Ovary (tissue), 9 donors: Measurements from ENCODE around the gene PHB1. TPM values are rescaled to one million over a fixed set of nuclear protein-coding genes. Genes with fewer than 3 reads are reported as not detected.

Source experiments
- DNase-seq, 5 donors: peaks; one replicate each; pipeline ENCODE4 v3.0.0-alpha.2; 2019 to 2020
- H3K27ac ChIP-seq, 2 donors: fragments of 200-600 bp; one replicate each; pipeline versions ENCODE4 v1.5.1 to v1.8.0; 2019 to 2022
- H3K27me3 ChIP-seq: fragments of 200-600 bp; one replicate; pipeline ENCODE4 v1.8.0; 2022
- H3K36me3 ChIP-seq: fragments of 200-600 bp; sonication (generic); one replicate; pipeline ENCODE4 v1.5.1; 2019
- H3K4me1 ChIP-seq: one replicate; pipeline ENCODE4 v1.8.1; 2013; ENCODE audit warnings: mild to moderate bottlenecking, moderate library complexity; ENCODE audit not compliant: insufficient read depth
- H3K4me3 ChIP-seq: fragments of 200-600 bp; sonication (generic); one replicate; pipeline ENCODE4 v1.5.1; 2017
- H3K9me3 ChIP-seq, 2 donors: fragments of 200-600 bp in 1 of 2; sonication (generic) in 1 of 2; one replicate each; pipeline versions ENCODE4 v1.5.1 to v1.8.1; 2013 to 2019; ENCODE audit warnings: mild to moderate bottlenecking in 1 of 2, moderate library complexity in 1 of 2
- EP300 ChIP-seq: sonication (generic); formaldehyde crosslinking; IDR thresholded peaks from one replicate; pipeline ENCODE4 v1.6.1; 2017; ENCODE audit warnings: antibody characterized with exemption
- POLR2A ChIP-seq: fragments of 450-650 bp; IDR thresholded peaks from one replicate; pipeline ENCODE4 v1.6.1; 2017; ENCODE audit warnings: antibody characterized with exemption, mild to moderate bottlenecking, moderate library complexity
- WGBS, 3 donors: extraction: QIAGEN DNeasy Blood & Tissue Kit in 1 of 3; methylation state at CpG; one replicate each; pipeline versions ENCODE4 v1.1.5 to v1.1.7; 2013 to 2017; 5-methylcytosine and 5-hydroxymethylcytosine counted together
- intact Hi-C, 4 donors: fragments of 100-400 bp; cut with DNase I; formaldehyde crosslinking; loops; one replicate each; pipeline versions ENCODE4 v1.11.0 to v1.15.1; 2022 to 2023
- polyA plus RNA-seq, 2 donors: library from polyadenylated mRNA; stranded (reverse); fragments of 200-250 nt in 1 of 2; fragments of 350-450 nt in 1 of 2; fragmentation: Illumina TruSeq in 1 of 2; extraction: RNeasy Lipid Tissue Mini Kit (QIAGEN cat#74804) in 1 of 2; gene quantifications; one replicate each; pipeline ENCODE4 v1.2.3, GENCODE V29; 2013 to 2014
- total RNA-seq, 7 donors: library from RNA; depleted of rRNA in 2 of 7; stranded (reverse); fragments of >200 nt in 2 of 7; fragmentation: NEBNext Ultra II Directional in 3 of 7; extraction: Animal tissue kit (Norgen Biotek cat#: 25700) in 3 of 7; gene quantifications; one replicate each; pipeline versions ENCODE4 v1.1.0 to v1.2.4, GENCODE V29; 2016 to 2023
- TF ChIP-seq, protein P1 (sequence below), 3 donors: fragments of 450-650 bp in 2 of 3; fragments of 200-600 bp in 1 of 3; IDR thresholded peaks; one replicate each; pipeline versions ENCODE4 v1.5.1 to v1.8.0; 2016 to 2022; ENCODE audit warnings: antibody characterized with exemption in 3 of 3, mild to moderate bottlenecking in 1 of 3
- donor health status: DM: no; HTN: no; CAD: no; lungs with moderate emphysema.
- donor health status: DM: no; HTN: no; CAD: no.
- donor health status: Bipolar disorder and iron deficiency.
- donor health status: DM: yes; HTN: yes; CAD: no.
- donor health status: DM: no; HTN: no; CAD: no.
- donor health status: DM: yes; HTN: yes; CAD: no.

The PHB1 gene
- total and polyA plus RNA-seq, 9 donors, result 46.0 to 148 (median 106) TPM

GRCh38 chr17:49459401-49459984, 44.8 kb upstream of the PHB1 start:
- no peak for DNase-seq
- TF ChIP-seq, protein P1, sequence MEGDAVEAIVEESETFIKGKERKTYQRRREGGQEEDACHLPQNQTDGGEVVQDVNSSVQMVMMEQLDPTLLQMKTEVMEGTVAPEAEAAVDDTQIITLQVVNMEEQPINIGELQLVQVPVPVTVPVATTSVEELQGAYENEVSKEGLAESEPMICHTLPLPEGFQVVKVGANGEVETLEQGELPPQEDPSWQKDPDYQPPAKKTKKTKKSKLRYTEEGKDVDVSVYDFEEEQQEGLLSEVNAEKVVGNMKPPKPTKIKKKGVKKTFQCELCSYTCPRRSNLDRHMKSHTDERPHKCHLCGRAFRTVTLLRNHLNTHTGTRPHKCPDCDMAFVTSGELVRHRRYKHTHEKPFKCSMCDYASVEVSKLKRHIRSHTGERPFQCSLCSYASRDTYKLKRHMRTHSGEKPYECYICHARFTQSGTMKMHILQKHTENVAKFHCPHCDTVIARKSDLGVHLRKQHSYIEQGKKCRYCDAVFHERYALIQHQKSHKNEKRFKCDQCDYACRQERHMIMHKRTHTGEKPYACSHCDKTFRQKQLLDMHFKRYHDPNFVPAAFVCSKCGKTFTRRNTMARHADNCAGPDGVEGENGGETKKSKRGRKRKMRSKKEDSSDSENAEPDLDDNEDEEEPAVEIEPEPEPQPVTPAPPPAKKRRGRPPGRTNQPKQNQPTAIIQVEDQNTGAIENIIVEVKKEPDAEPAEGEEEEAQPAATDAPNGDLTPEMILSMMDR (IDR thresholded peaks at IDR 0.05), result no peak
- TF ChIP-seq EP300 (no peak), POLR2A (no peak)
- Histone ChIP-seq H3K27ac (no peak overlapping the region), H3K36me3 (no peaks in the 10 kb centered on the region), H3K4me3 (no peak overlapping the region), H3K4me1 (no peaks in the 10 kb centered on the region), H3K9me3 (no peaks in the 10 kb centered on the region), H3K27me3 (no peaks in the 10 kb centered on the region)
- WGBS, 3 donors, result 59 to 73% (median 65%) methylated on average over 7 of the region's 7 CpGs
- intact Hi-C loops, result no loop called here

DNA sequence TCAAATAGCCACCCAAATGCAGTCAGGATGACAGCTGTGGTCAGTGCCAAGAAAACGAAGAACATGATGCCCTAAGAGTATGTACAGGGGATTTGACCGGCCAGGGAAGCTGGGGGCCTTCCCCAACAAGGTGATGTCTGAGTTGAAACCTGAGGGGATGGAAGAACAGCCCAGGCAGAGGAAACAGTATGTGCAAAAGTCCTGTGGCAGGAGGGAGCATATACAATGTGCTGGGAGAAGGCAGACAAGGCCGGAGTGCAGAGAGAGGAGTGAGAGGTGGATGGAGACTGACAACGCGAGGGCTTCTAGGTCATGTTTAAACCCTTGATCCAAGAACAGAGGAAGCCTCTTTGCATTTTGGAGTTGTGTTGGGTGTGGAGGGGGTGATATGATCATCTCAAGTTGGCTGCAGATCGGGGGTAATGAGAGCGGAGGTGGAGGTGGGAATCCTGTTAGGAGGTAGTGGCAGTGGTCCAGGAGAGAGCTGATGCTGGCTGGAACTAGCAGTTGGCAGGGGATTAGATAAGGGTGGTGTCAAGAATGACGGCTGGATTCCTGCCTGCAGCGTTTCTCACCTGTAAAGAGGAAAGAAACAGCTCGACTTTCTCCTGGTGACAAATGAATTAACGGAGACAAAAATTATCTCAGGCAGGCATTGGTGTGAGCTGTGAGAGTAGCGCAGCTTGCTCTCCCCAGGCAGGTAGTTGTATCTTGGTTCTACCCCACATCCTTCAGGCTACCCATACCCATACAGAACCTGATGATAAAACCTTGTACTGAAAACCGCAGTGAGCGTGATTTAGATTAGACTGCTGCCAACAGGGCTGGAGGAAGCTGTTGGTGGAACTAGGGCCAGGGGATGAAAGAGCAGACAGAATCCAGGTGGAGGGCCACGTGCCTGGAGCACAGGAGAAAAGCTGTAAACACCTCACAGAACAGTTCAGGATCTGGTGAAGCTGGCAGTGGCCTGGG, 43.2 kb upstream of the PHB1 start:
- no peaks in the 10 kb centered on the region for H3K36me3 ChIP-seq
- H3K27ac ChIP-seq, result no peak overlapping the region
- intact Hi-C loops, result no loop called here
- H3K4me1 ChIP-seq, result no peaks in the 10 kb centered on the region
- no peak overlapping the region for H3K4me3 ChIP-seq
- WGBS, 3 donors, result 43 to 52% (median 50%) methylated on average over 15 of the region's 15 CpGs
- DNase-seq, result no peak
- TF ChIP-seq EP300 (no peak), POLR2A (no peak)
- TF ChIP-seq, protein P1 (IDR thresholded peaks at IDR 0.05), result no peak
- no peaks in the 10 kb centered on the region for H3K9me3 ChIP-seq
- H3K27me3 ChIP-seq, result no peaks in the 10 kb centered on the region

- DNase-seq, result no peak
- Histone ChIP-seq H3K36me3 (no peaks in the 10 kb centered on the region), H3K27me3 (no peaks in the 10 kb centered on the region), H3K4me1 (no peaks in the 10 kb centered on the region), H3K27ac (no peak overlapping the region), H3K4me3 (no peak overlapping the region), H3K9me3 (no peaks in the 10 kb centered on the region)
- intact Hi-C loops, result no loop called here
- WGBS, 3 donors, result 8 to 12% (median 11%) methylated on average over 5 of the region's 5 CpGs
- no peak for TF ChIP-seq EP300
- TF ChIP-seq POLR2A, result no peak
- TF ChIP-seq, protein P1 (IDR thresholded peaks at IDR 0.05), result no peak
These were observed 41.7 kb upstream of the PHB1 start for GRCh38 chr17:49456183-49456965.

DNA sequence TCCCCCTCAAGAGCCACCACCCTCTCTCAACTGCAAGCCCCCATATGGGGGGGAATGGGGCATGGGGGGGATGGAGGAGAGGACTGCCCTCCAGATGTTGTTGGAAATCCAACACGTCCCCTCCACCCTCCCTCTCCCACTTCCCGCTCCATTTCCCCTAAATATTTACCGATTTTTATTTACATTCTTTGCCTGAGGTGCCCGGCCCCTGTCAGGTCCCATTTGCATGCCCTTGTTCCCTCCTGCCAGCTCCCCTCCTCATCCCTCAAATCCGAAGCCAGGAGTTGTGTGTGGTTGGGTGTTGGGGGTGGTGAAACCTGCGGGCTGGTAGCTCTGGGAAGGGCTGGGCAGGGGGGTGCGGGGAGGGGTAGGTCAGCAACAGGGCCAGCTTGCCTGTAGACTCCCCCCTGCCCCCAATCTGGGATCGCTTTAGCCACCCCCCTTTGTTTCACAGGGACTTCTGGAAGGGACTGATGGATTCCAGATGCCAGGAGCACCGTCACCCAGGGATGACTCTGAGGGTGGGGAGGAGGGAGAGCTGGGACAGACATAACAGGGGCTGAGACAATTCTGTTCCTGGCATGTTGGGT, 40.7 kb upstream of the PHB1 start:
- Histone ChIP-seq H3K27me3 (no peaks in the 10 kb centered on the region), H3K9me3 (no peaks in the 10 kb centered on the region), H3K27ac (no peak overlapping the region), H3K36me3 (no peaks in the 10 kb centered on the region), H3K4me1 (no peaks in the 10 kb centered on the region), H3K4me3 (no peak overlapping the region)
- 53 to 72% (median 57%) methylated on average over 9 of the region's 9 CpGs for WGBS, 3 donors
- DNase-seq, result no peak
- no peak for TF ChIP-seq EP300
- TF ChIP-seq POLR2A, result no peak
- TF ChIP-seq, protein P1 (IDR thresholded peaks at IDR 0.05), result no peak
- intact Hi-C loops, result no loop called here
